OCI-LY1 (cell line): ENCODE results near the gene MFRP.

Experiments used
- H2AFZ ChIP-seq: fragments of 200-600 bp; sonication (generic), shearing (Covaris generic); 2 replicates; pipeline ENCODE4 v1.6.0; 2014; ENCODE audit warnings: antibody characterized with exemption, mild to moderate bottlenecking, low read length
- H3F3A ChIP-seq: fragments of 200-600 bp; sonication (generic), shearing (Covaris generic); 2 replicates; pipeline ENCODE4 v1.6.0; 2014; ENCODE audit warnings: mild to moderate bottlenecking, antibody characterized with exemption, low read length, moderate library complexity; ENCODE audit not compliant: insufficient read depth
- H3K27ac ChIP-seq: fragments of 200-600 bp; sonication (generic); 2 replicates; pipeline ENCODE4 v1.5.1; 2014; ENCODE audit warnings: low read length, mixed run types, mild to moderate bottlenecking, low read depth; ENCODE audit not compliant: poor library complexity, severe bottlenecking
- H3K27me3 ChIP-seq: fragments of 200-600 bp; sonication (generic); 2 replicates; pipeline ENCODE4 v1.6.0; 2014; ENCODE audit warnings: antibody characterized with exemption, mild to moderate bottlenecking, low read length, moderate library complexity; ENCODE audit not compliant: insufficient read depth
- H3K36me3 ChIP-seq: fragments of 200-600 bp; sonication (generic); 2 replicates; pipeline ENCODE4 v1.6.1; 2014; ENCODE audit warnings: mild to moderate bottlenecking, antibody characterized with exemption, low read length, moderate library complexity, mixed read lengths; ENCODE audit not compliant: insufficient read depth
- H3K4me1 ChIP-seq: fragments of 200-600 bp; sonication (generic); 2 replicates; pipeline ENCODE4 v1.5.1; 2014; ENCODE audit warnings: mild to moderate bottlenecking, low read length, moderate library complexity; ENCODE audit not compliant: insufficient read depth, severe bottlenecking
- H3K4me2 ChIP-seq: fragments of 200-600 bp; sonication (generic), shearing (Covaris generic); 2 replicates; pipeline ENCODE4 v1.6.1; 2014; ENCODE audit warnings: low read length
- H3K4me3 ChIP-seq: fragments of 200-600 bp; sonication (generic); 2 replicates; pipeline ENCODE4 v1.5.1; 2014; ENCODE audit warnings: low read length, low read depth, mild to moderate bottlenecking, mixed read lengths; ENCODE audit not compliant: poor library complexity, severe bottlenecking
- H3K79me2 ChIP-seq: fragments of 200-600 bp; shearing (Covaris generic); 2 replicates; pipeline ENCODE4 v1.6.1; 2016; ENCODE audit warnings: mixed run types, low read length, mixed read lengths; ENCODE audit not compliant: insufficient read depth
- H3K9ac ChIP-seq: fragments of 200-600 bp; sonication (generic), shearing (Covaris generic); 2 replicates; pipeline ENCODE4 v1.6.1; 2014; ENCODE audit warnings: mild to moderate bottlenecking, low read length, mixed read lengths
- H3K9me2 ChIP-seq: fragments of 200-600 bp; sonication (generic), shearing (Covaris generic); 2 replicates; pipeline ENCODE4 v1.6.1; 2014; ENCODE audit warnings: low read depth, mild to moderate bottlenecking, low read length, mixed read lengths
- H3K9me3 ChIP-seq: fragments of 200-600 bp; shearing (Covaris generic); 2 replicates; pipeline ENCODE4 v1.6.1; 2014; ENCODE audit warnings: low read length, mixed read lengths
- H4K20me1 ChIP-seq: fragments of 200-600 bp; sonication (generic), shearing (Covaris generic); 2 replicates; pipeline ENCODE4 v1.6.0; 2016; ENCODE audit warnings: mild to moderate bottlenecking, low read length; ENCODE audit not compliant: insufficient read depth
- EZH2 ChIP-seq: fragments of 200-600 bp; sonication (generic), shearing (Covaris generic); IDR thresholded peaks from 2 replicates; pipeline ENCODE4 v1.8.0; 2017; ENCODE audit warnings: borderline replicate concordance, mixed run types, mild to moderate bottlenecking, antibody characterized with exemption, low read length, moderate library complexity, mixed read lengths
- TF ChIP-seq, protein P1 (sequence below): fragments of 200-600 bp; sonication (generic), shearing (Covaris generic); IDR thresholded peaks from 2 replicates; pipeline ENCODE4 v1.5.1; 2017; ENCODE audit warnings: mild to moderate bottlenecking, antibody characterized with exemption, low read length, moderate library complexity, mixed read lengths

MFRP gene

DNA sequence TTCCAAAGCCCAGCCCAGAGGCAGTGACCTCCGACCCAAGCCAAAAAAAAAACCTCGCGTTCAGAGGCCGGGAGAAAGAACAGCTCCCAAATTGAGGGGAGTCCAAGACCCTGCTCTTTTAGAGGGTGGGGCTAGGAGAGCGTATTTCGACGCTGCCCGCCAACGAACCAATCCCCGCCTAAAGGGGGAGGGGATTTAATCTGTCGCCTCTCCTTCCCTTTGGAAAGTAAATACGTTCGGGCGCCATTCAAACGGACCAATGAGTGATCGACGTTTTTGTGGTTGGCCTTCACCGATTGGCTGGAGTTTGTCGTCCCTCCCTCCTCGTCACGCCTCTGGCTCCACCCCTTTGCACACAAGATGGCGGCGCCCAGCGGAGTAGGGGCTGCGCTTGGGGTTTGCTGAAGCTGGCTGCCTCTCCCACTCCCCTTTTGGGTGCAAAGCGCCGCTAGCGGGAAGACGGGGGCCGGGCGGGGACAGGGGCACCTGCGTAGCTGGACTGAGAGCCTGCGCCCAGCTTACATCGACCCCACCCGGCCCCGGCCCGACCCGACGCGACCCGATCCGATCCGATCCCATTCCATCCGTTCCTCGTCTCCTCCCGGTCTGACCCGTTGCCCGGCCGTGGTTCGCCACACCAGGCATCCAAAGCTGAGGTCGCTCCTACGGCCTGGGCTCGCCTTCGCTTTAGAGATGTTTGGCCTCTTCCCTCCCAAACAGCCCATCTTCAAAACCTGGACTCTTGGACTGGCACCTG is 12.2 kb downstream of the MFRP start, which contains the start of gene RNF26:
RNF26 (plus strand) TSS at position 354 of the 757 bp plus-strand sequence. CDS start 596 bp downstream, outside the sequence.
- H3K79me2 ChIP-seq = 0 out of 2 replicates have a peak, but pooled peaks cover 2% of the 10 kb centered on the region
- TF ChIP-seq, protein P1, sequence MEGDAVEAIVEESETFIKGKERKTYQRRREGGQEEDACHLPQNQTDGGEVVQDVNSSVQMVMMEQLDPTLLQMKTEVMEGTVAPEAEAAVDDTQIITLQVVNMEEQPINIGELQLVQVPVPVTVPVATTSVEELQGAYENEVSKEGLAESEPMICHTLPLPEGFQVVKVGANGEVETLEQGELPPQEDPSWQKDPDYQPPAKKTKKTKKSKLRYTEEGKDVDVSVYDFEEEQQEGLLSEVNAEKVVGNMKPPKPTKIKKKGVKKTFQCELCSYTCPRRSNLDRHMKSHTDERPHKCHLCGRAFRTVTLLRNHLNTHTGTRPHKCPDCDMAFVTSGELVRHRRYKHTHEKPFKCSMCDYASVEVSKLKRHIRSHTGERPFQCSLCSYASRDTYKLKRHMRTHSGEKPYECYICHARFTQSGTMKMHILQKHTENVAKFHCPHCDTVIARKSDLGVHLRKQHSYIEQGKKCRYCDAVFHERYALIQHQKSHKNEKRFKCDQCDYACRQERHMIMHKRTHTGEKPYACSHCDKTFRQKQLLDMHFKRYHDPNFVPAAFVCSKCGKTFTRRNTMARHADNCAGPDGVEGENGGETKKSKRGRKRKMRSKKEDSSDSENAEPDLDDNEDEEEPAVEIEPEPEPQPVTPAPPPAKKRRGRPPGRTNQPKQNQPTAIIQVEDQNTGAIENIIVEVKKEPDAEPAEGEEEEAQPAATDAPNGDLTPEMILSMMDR = no peak
- TF ChIP-seq EZH2 = no peak

DNA sequence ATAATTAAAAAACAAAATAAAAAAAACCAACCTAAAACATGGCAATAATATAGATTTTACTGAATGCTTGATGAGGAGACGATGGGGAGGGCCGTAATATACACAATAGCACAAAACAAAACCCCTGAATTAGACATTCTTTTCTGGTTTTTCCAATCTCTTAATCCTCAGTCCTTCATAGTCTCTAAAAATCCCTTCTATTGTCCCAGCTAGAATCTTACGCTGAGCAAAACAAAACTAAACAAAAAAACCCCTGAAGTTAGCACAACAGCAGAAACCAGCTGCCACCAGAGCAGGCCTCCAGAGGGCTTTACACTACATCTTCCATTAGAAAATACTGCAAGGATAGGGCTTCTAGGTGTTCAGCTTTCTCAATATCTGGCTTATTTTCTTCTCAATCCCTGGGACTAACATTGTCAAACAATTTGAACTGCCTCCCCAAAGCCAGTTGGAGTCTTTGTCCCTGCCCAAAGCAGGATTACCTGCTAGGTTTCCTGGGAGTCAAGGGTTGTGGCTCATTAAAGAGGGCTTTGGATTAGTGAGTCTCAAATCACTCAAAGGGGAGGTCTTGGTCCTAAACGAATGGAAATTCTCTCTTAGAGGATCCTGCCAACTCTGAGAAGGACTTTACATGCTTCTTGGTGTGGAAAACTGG is 14.3 kb downstream of the MFRP start:
- Histone ChIP-seq H3K27ac (no peak overlapping the region), H3K36me3 (no peaks in the 10 kb centered on the region), H3K27me3 (no peaks in the 10 kb centered on the region), H3K79me2 (0 out of 2 replicates have a peak, but pooled peaks cover 2% of the 10 kb centered on the region), H3K4me3 (no peak overlapping the region), H3K4me1 (peaks cover 33% of the 10 kb centered on the region), H3K9me2 (no peaks in the 10 kb centered on the region), H3F3A (no peaks in the 10 kb centered on the region), H2AFZ (no peak overlapping the region), H3K9me3 (no peaks in the 10 kb centered on the region), H3K9ac (no peak overlapping the region), H4K20me1 (no peaks in the 10 kb centered on the region), H3K4me2 (no peak overlapping the region)
- TF ChIP-seq, protein P1 = no peak
- no peak for TF ChIP-seq EZH2

More for the DNA sequence above, 12.2 kb downstream of the MFRP start, which contains the start of gene RNF26:
- peak within 1 kb of the TSS; percentile 78; the same call in 1 of the 2 replicates for H2AFZ ChIP-seq
- H3K4me3 ChIP-seq = peak within 1 kb of the TSS; percentile 95
- H3K9me3 ChIP-seq = no peaks in the 10 kb centered on the region
- peak within 1 kb of the TSS; percentile 61 for H3K27ac ChIP-seq
- H3K4me2 ChIP-seq = peak within 1 kb of the TSS; percentile 93
- no peaks in the 10 kb centered on the region; the same call in 1 of the 2 replicates for H3K36me3 ChIP-seq
- peaks cover 51% of the 10 kb centered on the region for H3K4me1 ChIP-seq
- H3K27me3 ChIP-seq = 0 out of 2 replicates have a peak, but pooled peaks cover 3% of the 10 kb centered on the region
- no peaks in the 10 kb centered on the region for H3F3A ChIP-seq
- H3K9ac ChIP-seq = peak within 1 kb of the TSS; percentile 94
- H3K9me2 ChIP-seq = no peaks in the 10 kb centered on the region
- no peaks in the 10 kb centered on the region for H4K20me1 ChIP-seq

DNA sequence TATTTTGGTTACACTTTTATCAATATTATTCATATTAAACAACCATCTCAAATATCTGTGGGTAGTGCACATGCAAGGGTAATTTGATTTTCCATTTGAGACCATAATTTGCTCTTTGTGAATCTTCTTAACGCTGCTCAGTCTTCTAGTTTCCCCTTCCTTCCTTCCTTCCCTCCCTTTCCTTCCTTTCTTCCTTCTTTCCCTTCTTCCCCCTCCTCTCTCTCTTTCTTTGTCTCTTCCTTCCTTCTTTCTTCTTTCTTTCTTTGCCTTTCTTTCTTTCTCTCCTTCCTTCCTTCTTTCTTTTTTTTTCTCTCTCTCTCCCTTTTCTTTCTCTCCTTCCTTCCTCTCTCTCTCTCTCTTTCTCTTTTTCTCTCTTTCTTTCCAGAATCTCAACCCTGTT is 16.3 kb downstream of the MFRP start:
- Histone ChIP-seq H2AFZ (no peak overlapping the region), H3K9ac (no peak overlapping the region), H3F3A (no peaks in the 10 kb centered on the region), H3K27ac (no peak overlapping the region), H3K4me3 (no peak overlapping the region), H3K79me2 (0 out of 2 replicates have a peak, but pooled peaks cover 2% of the 10 kb centered on the region), H4K20me1 (no peaks in the 10 kb centered on the region), H3K9me2 (no peaks in the 10 kb centered on the region), H3K4me1 (peaks cover 13% of the 10 kb centered on the region), H3K27me3 (no peaks in the 10 kb centered on the region), H3K36me3 (no peaks in the 10 kb centered on the region), H3K4me2 (no peak overlapping the region), H3K9me3 (no peaks in the 10 kb centered on the region)
- no peak for TF ChIP-seq EZH2
- TF ChIP-seq, protein P1 = no peak
